GM19043 (cell line): ENCODE data around the gene SPCS3.
"Not testable (repeated sequence)": the region's sequence is repeated elsewhere in the genome, so short reads cannot be mapped to it uniquely, and the experiment has no call there.

ENCODE experiments used
- ATAC-seq: cut with Tn5 transposase; IDR thresholded peaks from one replicate; pipeline ENCODE4 v1.9.1; 2021; ENCODE audit warnings: low read depth; ENCODE audit not compliant: unreplicated experiment

SPCS3 gene

DNA sequence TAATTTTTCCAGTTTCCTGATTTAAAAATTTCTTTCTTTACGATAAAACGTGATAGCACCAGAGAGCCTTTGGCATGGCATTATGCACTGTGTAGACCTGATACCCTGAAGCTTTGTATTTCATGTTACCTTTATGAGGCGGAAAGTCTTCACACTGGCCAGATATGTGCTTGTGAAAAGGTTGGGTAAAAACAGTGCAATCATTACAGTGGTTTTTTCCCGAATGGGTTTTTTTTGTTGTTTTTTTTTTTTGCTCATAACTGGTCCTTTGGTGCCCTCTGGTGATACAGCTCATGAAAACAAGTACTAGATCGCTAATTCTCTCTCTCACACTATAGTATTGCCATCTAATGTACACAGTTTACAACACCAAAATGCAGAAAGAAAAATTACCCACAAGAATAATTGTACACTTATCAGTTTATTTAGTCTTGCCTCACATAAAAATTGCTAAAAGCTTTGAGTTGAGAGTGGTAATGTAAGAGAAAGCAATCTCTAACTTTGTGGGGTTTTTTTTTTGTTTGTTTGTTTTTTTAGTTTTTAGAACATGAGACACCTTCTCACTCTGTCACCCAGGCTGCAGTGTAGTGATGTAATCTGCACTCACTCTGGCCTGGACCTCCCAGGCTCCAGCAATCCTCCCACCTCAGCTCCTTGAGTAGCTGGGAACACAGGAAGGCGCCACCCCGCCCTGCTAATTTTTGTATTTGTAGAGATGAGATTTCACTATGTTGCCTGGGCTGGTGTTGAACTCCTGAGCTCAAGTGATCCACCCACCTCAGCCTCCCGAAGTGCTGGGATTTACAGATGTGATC lies 21.3 kb downstream of the SPCS3 start:
- peak; percentile 49 for ATAC-seq

- ATAC-seq: no peak
Measured at GRCh38 chr4:176342384-176342783, 22.6 kb downstream of the SPCS3 start.

- no peak for ATAC-seq
Measured at GRCh38 chr4:176343286-176343685, 23.5 kb downstream of the SPCS3 start.

- ATAC-seq: not testable (repeated sequence)
Measured at GRCh38 chr4:176345346-176345745, 25.6 kb downstream of the SPCS3 start.

DNA sequence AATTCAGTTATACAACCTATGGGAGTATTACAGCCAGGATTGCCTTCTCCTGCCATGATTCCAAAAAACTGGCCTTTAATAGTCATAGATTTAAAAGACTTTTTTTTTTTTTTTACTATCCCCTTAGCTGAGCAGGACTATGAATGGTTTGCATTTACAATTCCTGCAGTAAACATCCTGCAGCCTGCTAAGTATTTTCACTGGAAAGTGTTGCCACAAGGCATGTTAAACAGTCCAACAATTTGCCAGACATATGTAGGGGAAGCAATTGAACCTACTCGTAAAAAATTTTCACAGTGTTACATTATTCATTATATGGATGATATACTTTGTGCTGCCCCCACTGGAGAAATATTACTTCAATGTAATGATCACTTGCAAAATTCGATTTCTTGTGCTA lies 27.1 kb downstream of the SPCS3 start:
- not testable (repeated sequence) for ATAC-seq

DNA sequence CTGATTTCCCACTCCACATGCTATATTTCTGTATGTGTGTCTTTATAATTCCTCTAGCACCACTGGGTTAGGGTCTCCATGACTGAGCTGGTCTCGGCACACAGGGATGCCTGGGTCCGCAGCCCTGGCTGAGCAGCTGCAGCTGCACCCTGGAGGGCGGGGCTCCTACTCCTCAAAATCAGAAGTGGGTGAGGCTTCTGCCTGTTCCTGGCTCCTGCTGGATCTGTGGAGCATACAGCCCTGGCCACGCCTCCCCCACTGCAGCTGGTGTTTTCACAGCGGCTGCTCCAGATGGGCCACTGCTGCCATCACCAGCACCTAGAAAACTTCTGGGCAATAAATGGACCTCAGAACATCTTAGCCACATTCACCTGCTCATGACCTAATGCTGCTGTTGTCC lies 30.9 kb downstream of the SPCS3 start:
- ATAC-seq: no peak

GRCh38 chr4:176354884-176355283 lies 35.1 kb downstream of the SPCS3 start:
- no peak for ATAC-seq

DNA sequence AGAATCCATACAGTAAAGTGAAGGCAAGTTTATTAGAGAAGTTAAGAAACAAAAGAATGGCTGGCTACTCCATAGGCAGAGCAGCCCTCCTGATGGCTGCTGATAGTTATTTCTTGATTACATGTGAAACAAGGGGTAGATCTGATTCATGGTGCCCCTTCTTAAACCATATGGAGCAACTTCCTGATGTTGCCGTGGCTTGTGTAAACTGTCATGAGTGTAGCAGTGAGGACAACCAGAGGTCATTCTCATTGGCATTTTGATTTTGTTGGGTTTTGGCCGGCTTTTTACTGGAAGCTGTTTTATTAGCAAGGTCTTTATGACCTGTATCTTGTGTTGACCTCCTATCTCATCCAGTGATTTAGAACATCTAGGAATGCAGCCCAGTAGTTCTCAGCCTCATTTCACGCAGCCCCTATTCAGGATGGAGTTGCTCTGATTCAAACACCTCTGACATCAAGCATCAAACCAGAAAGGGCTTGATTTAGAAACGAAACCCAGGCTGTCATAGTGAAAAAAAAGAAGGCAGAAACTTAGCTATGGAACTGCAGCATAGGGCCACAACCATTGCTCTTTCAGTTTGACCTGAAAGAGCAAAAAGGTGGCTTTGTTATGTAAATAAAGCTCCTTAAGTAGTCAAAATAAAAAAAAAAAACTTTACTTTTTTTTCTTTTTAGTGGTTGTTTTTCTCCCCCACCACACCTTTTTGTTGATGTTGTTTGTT lies 37.8 kb downstream of the SPCS3 start:
- ATAC-seq: peak; percentile 98

DNA sequence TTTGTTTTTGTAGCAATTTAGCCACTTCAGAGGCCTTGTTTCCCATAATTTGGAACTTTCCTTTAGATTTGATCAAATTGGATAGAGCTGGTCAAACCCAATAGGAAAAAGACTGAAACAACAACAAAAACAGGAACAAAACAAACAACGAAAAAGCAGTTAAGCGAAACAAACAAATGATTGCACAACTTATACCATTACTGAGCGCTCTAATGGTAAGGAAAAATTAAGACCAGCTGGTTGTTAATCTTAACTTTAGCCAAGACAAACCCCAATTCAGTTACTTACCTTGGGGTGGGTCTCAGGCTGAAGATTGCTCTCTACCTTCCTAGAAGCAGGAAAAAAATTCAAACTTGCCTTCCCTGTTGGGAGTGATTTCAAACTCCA lies 38.3 kb downstream of the SPCS3 start:
- no peak for ATAC-seq

DNA sequence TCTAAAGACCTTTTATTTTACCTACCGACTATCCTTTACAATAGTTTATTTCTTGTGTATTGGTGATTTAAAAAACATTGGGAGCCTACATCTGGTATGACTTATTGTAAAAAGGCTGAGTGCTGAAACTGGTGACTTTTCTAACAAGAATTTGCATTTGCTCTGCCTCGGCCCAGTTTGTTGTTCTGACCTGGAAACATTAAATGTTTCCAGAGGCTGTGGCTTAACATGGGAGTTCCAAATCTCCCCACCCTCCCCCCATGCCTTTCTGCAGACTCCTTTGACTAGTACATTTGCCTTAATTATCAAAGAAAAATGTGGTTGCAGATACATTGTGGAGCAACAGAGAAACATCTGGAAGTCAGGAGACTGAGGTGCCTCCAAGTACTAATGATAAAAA lies 39.8 kb downstream of the SPCS3 start:
- no peak for ATAC-seq

- ATAC-seq: no peak
Measured at GRCh38 chr4:176360446-176360845, 40.7 kb downstream of the SPCS3 start.

DNA sequence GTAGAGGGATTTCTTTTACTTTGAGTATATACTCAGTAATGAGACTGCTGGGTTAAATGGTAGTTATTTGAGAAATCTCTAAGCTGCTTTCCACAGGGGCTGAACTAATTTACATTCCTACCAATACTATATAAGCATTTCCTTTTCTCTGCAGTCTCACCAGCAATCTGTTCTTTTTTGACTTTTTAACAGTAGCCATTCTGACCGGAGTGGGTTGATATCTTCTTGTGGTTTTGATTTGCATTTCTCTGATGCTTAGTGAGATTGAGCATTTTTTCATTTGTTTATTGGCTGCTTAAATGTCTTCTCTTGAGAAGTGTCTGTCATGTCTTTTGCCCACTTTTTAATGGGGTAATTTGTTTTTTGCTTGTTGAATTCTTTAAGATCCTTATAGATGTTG lies 43.3 kb downstream of the SPCS3 start:
- peak; percentile 64 for ATAC-seq

DNA sequence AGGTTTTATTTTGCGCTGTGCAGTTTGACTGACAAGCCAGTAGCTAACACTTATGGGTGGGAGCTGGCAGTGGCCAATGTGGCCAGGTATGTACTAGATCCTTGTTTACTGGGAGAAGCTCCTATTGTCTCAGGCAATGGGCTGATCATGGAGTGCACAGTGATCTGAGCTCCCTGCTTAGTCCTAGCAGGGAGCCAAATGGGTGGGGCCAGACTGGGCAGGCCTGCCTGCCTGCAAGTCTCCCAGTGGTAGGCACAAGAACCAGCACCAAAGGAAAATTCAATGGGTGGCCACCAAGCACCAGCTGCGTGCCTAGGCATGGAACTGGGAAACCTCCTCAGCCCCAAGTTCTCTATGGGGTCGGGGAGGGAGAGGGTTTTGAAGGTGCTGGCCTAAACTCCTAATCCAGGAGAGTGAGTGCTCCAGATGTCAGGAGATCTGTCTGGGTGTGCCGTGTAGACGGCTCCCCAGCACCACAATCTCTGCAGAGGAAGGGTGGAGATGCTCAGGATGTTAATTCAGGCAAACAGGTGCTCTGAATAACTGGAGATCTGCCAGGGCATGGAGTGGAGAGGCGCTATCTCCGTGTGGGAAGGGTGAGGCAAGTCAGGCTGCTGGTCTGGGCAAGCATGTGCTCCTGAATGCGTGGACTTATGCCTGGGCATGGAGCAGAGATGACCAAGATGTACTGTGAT lies 48.2 kb downstream of the SPCS3 start:
- no peak for ATAC-seq

DNA sequence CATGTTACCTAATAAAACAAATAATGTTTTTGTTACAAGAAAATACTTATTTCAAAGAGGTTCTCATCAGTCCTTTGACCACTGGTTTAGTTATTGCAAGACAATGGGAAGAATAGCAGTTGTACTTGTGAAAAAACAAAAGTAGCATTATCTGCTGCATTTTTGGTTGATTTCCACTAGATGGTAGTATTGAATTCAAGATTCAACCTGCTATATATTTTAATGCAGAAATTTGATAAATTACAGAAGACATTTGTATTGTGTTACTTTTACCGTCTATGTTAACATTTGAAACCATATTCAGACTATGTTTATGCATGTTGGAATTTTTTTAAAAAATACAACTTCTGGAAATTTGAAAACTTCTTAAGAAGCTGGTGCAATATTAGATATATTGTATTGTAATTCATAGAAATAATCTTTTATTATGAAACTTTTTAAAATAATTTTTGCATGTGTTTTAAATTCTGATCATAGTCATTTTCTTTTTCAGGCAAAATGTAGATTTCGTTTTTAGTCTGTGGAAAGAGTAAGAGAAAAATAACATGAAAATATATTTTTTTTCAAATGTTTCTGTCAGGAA lies 56.4 kb downstream of the SPCS3 start:
- no peak for ATAC-seq

- peak; percentile 60 for ATAC-seq
Measured at GRCh38 chr4:176377780-176378179, 58.0 kb downstream of the SPCS3 start.

DNA sequence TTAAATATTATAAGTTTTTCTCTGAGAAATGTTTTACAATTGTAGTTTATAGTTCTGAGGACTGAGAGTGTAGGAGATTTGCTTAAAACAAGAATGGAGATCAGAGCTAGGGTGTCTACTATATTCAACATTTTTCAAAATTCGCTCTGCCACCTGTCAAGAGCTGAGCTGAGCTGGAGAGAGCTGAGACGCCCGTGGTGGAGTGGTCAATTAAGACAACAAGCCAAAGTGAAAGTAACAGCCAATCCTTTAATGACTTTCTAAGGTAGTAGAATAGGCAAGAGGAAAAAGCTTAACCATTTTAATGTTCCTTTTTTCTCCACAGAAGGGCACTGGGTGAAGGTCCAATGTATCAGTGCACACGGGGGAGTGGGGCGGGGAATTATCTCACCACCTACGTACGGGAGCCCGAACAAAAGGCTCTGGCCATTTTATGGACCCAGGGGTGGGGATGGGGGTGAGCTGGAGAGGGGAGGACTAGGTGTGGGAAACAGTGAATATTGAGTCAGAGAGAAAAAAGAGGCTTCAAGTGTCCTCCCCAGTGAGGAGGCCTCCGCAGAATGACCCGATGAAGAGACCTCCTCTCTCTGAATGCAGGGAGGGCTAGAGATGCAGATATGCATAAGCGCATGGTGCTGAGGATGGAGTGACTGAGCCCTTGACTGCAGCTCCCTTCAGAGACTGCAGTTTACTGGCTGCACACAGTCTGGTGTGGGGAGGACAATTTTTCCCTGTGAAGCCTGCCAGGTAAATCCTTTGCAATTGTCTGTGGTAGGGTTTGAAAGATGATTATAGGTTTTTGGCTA lies 60.8 kb downstream of the SPCS3 start:
- ATAC-seq: no peak
